Measurements from ENCODE around the gene TIMM8B.
A peak's percentile ranks its signal among the peaks of the same experiment; 100 is the strongest.
"Not testable (repeated sequence)": the region's sequence is repeated elsewhere in the genome, so short reads cannot be mapped to it uniquely, and the experiment has no call there.

TIMM8B gene

DNA sequence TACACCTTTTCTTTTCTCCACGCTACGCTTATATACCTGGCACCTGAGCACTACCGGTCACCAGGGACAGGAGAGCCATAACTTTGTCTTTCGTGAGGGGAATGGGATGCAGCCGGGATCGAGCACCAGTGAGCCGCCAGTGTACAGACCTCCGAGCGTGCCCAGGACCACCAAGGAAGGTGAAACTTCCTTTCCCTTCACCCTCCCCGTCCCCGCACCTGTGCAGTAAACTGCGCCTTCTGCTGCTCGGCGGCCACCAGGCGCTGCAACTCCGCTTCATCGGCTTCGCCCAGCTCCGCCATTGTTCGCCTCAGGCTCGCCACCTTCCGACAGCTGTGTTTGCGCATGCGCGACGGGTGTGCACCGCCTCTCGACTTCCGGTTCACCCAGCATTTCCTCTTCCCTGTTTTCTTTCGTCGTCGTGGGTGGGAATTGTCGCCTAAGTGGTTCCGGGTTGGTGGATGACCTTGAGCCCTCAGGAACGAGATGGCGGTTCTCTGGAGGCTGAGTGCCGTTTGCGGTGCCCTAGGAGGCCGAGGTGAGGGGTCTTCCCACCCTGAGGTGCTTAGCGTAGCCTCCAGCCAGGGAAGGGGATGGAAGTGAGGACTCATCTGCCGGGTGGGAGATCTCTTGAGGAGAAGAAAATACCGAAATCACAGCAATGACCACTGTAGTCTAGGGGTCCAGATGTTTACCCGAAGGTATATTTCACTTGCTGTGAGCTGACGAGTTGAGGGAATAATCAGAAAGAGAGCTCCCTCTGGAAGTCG lies at the start of gene TIMM8B, which contains the start of gene SDHD:
TSS of gene TIMM8B (minus strand) at position 335 of the 770 bp plus-strand sequence. CDS start at position 302, 33 bp downstream.
TSS of gene SDHD (plus strand) at position 452 of the 770 bp plus-strand sequence. CDS start at position 487, 35 bp downstream.
- DNase-seq, result peak; percentile 95

DNA sequence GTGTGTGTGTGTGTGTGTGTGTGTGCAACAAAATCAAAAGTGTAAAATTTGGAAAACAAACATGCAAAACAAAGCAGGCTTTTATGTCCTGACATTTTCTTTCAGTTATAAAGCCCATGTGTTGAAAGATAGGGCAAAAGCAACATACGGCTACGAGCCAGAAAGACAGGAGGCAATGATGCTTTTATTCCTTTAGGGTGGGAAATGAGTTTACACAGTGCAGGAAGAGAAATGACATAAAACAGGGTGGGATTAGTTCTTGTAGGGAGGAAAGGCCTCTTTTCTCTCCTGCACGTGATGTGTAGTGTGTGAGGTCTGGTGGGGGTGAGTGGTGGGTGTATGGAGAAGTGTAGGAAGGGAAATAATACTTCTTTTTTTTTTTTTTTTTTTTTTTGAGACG lies 47.9 kb upstream of the TIMM8B start:
- no peak for DNase-seq

- DNase-seq, result no peak
These were observed 46.2 kb upstream of the TIMM8B start for GRCh38 chr11:112132737-112133136.

DNA sequence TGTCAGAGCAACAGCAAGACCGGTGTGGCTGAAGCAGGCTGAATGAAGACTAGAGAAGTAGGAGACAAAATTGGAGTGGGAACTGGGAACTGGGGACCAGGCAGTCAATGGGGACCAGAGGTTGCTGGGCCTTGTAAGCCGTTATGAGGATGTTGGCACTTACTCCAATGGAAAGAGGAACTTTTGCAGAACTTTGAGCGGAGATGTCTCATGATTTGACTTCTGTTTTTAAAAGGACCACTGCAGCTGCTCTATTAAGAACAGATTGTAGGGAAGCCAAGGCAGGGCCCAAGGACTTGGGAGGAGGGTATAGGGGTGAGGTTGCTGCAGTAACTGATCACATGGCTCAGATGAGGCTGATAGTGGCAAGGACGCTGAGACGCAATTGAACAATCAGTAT lies 43.1 kb upstream of the TIMM8B start:
- DNase-seq, result no peak

GRCh38 chr11:112128483-112129121 lies 42.0 kb upstream of the TIMM8B start:
- peak; percentile 24 for DNase-seq

DNA sequence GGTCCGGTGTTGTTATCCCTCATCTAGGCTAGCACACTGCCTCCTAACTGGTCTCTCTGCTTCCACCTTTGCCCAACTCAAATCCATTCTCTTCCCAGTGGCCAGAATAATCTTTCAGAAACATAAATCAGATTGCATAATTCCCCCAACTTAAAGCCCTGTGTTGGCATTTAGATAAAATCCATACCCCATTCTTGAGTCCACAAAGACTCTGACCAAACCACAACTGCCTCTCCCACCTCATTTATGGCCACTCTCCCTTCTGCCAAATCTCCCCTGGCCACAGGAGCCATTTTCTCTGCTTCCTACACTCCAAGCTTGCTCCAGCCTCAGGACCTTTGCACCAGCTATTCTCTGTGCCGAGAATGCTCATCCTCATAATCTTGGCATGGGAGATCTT lies 40.5 kb upstream of the TIMM8B start:
- no peak for DNase-seq

- no peak for DNase-seq
These were observed 36.6 kb upstream of the TIMM8B start for GRCh38 chr11:112123129-112123528.

DNA sequence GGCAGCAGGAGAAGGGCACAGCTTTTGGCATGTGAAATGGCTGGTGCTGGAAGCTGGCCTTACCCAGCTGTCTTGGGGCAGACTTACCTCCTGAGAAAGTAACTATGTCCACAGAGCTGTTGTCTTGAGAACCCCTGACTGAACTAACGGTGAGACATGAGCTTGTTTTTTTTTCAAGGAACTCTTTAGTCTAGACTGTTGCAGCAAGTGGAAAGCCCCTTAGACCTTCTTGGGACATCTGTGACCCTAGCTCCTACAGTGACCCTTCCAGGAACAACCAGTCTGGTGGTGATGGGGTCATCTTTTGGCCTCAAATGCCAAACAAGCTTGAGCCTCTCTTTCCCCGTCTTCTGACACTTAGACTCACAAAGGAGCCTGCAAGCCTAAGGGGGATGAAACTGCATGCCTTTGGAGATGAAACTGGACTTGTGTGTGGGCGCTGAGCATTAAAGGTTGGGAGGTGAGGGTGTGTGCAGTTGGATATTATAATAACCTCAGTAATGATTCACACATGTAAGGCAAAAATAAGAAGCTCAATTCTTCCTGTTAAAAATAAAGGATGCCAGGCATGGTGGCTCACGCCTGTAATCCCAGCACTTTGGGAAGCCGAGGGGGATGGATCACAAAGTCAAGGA lies 35.5 kb upstream of the TIMM8B start:
- DNase-seq, result no peak

DNA sequence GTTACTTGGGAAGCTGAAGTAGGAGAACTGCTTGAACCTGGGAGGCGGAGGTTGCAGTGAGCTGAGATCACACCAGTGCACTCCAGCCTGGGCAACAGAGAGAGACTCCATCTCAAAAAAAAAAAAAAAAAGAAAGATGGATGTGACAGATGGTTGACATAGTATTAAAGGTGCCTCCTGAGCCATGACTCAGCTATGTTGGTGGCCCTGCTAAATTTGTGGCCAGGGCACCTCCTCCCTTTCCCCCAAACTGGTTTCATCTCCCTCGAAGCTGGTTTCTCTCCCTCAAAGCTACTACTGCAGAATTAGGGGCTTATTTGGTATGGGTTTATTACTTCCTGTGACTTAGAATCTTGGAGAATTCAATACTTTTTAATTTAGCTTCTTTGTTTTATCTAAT lies 31.6 kb upstream of the TIMM8B start:
- peak; percentile 17 for DNase-seq

- DNase-seq, result no peak
These were observed 28.8 kb upstream of the TIMM8B start for GRCh38 chr11:112115386-112115785.

DNA sequence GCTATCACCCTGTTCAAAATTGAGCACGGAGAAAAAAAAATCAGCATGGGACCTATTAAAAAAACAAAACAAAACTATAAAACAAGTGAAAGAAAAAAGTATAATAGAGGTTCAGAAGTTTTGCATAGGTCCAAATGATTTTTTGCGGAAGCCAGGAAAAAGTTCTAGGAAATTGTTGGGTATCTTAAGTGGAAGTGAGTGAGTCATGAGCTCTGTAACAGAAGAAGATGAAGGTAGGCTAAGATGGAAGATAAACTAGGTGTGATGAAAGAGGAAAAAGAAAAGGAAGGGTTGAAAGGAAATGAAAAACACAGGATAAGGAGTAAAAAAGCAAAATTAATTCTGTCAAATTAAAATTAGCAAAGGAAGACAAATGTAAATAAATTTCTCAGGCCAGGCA lies 27.9 kb upstream of the TIMM8B start:
- DNase-seq, result no peak

- DNase-seq, result peak; percentile 48
These were observed 27.2 kb upstream of the TIMM8B start for GRCh38 chr11:112113539-112114457.

DNA sequence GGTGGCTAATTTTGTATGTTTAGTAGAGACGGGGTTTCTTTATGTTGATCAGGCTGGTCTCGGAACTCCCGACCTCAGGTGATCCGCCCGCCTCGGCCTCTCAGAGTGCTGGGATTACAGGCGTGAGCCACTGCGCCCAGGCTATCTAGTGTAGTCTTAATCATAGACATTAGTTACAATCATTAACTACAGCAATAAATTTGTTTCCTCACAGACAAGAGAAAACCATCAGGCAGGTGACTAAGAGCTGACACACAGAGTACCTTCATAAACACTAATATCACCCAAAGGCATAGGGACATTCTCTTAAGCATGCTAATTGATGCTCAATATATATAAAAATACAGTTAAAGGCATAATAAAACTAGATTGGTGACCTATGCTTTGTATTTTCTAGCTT lies 19.5 kb upstream of the TIMM8B start:
- DNase-seq, result no peak

DNA sequence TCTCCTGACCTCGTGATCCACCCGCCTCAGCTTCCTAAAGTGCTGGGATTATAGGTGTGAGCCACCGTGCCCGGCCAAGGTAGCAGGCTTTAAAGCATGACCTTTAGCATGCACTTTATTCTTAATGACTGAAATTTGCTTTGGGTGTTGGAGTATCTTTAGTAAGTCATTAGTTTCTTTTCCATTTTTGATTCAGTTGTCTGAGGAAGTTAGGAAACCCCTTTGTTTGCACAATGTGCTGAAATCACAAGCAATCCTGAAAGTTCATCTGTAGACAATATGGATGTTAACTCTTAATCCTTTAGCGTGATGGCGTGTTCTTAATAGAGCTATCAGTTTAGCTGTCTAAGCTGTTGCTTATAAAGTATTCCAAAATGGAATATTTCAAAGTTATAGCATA lies 16.9 kb upstream of the TIMM8B start:
- DNase-seq, result no peak

DNA sequence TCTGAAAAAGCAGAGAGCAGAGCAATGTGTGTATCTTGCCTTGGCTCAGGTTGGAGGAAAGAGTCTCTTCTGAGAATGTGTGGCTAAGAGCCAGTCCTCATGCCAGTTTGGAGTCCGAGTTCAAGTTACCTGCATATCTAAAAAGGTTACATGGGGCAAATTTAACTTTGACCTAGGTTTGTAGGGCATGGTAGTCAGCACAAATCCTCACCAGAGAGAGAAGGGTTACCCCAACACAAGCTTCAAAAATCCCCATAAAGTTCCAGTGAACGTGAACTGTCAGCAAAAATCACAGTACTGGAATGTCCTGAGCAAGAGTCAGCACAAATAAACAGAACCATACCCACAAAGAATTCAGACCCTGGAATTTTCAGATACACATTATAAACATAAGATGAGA lies 13.9 kb upstream of the TIMM8B start:
- no peak for DNase-seq

DNA sequence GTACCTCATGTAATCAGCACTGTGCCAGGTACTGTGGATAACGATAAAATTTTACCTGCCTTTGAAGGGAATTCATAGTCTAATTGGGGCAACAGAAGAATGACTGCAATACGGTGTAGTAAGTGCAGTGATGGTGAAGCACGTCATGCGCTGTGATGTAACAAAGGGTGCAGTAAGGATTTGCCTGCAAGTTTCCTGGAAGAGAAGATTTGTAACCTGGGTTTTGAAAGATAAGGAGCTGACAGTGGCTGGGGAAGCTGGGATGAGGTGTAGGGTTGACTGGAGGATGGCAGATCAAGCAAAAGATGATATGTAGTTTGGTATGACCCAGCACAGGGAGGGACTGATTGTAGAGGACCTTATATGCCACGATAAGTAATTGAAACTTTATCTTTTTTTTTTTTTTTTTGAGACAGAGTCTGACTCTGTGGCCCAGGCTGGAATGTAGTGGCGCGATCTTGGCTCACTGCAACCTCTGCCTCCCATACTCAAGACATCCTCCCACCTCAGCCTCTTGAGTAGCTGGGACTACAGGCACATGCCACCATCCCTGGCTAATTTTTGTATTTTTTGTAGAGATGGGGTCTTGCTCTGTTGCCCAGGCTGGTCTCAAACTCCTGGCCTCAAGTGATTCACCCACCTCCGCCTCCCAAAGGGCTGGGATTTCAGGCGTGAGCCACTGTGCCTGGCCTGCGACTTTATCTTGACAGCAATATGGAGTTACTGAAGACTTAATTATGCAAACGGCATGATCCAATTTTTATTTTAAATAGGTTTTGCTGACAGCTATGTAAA lies 11.4 kb upstream of the TIMM8B start:
- DNase-seq, result no peak

DNA sequence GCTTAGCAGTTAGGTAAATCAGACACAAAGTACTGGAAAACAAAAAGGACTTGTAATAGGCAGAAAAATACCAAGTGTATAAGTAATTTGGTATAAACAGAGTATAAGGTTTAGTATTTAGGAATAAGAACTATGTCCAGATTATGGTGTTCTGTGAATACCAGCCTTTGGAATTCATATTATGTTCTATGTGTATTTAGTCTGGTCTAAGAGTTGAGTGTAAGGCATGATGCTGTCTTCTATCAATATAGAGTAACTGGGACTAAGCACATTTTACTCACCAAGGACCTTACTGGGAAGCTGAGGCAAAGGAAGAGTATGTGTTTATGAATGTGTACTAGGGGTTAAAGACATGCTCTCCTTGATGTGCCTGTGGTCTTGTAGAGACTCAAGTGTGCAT lies 9.6 kb upstream of the TIMM8B start:
- DNase-seq, result no peak

DNA sequence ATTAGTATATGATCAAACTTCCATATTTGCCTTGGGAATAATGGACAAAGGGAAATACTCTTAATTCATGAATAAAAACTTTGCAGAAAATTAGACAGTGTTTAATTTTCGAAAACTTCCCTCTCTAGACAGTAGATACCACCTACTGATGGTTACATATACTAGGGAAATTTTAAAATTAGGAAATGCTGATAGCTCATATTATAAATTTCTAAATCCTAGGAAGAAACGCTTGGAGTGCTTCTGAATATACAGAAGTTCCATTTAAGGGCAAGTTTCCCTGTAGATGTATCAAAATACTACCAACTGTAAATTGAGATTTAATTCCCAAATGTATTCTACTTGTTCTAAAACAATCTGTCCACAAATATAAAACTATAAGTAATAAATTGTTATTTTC lies 8.7 kb upstream of the TIMM8B start:
- not testable (repeated sequence) for DNase-seq

DNA sequence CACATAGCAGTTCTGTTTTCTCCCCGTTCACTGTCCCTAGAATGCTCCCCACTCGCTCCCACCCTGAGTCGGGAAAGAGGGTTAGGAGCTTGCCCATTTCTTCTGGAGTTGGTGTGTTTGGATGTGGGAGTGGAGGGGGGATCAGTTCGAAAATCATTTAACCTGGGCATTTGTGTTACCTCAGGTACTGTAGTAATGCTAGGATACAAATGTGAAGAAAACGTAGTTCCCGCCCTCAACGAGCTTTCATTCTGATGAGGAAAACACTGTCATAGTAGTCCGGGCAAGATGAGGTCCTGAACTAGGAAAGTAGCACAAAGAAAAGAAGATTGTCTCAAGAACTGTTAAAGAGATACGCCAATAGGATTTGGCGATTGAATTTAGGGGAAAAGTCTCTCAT lies 656 bp upstream of the TIMM8B start:
- DNase-seq, result no peak

GRCh38 chr11:112085822-112086421 lies 634 bp downstream of the TIMM8B start:
- DNase-seq, result no peak

- DNase-seq, result no peak
These were observed 3.8 kb downstream of the TIMM8B start for GRCh38 chr11:112082729-112083128.
